OCI-LY1 (cell line): ENCODE results near the gene WDR70.

Experiments used
- H2AFZ ChIP-seq: fragments of 200-600 bp; sonication (generic), shearing (Covaris generic); 2 replicates; pipeline ENCODE4 v1.6.0; 2014; ENCODE audit warnings: antibody characterized with exemption, mild to moderate bottlenecking, low read length
- H3F3A ChIP-seq: fragments of 200-600 bp; sonication (generic), shearing (Covaris generic); 2 replicates; pipeline ENCODE4 v1.6.0; 2014; ENCODE audit warnings: mild to moderate bottlenecking, antibody characterized with exemption, low read length, moderate library complexity; ENCODE audit not compliant: insufficient read depth
- H3K27ac ChIP-seq: fragments of 200-600 bp; sonication (generic); 2 replicates; pipeline ENCODE4 v1.5.1; 2014; ENCODE audit warnings: low read length, mixed run types, mild to moderate bottlenecking, low read depth; ENCODE audit not compliant: poor library complexity, severe bottlenecking
- H3K27me3 ChIP-seq: fragments of 200-600 bp; sonication (generic); 2 replicates; pipeline ENCODE4 v1.6.0; 2014; ENCODE audit warnings: antibody characterized with exemption, mild to moderate bottlenecking, low read length, moderate library complexity; ENCODE audit not compliant: insufficient read depth
- H3K36me3 ChIP-seq: fragments of 200-600 bp; sonication (generic); 2 replicates; pipeline ENCODE4 v1.6.1; 2014; ENCODE audit warnings: mild to moderate bottlenecking, antibody characterized with exemption, low read length, moderate library complexity, mixed read lengths; ENCODE audit not compliant: insufficient read depth
- H3K4me1 ChIP-seq: fragments of 200-600 bp; sonication (generic); 2 replicates; pipeline ENCODE4 v1.5.1; 2014; ENCODE audit warnings: mild to moderate bottlenecking, low read length, moderate library complexity; ENCODE audit not compliant: insufficient read depth, severe bottlenecking
- H3K4me2 ChIP-seq: fragments of 200-600 bp; sonication (generic), shearing (Covaris generic); 2 replicates; pipeline ENCODE4 v1.6.1; 2014; ENCODE audit warnings: low read length
- H3K4me3 ChIP-seq: fragments of 200-600 bp; sonication (generic); 2 replicates; pipeline ENCODE4 v1.5.1; 2014; ENCODE audit warnings: low read length, low read depth, mild to moderate bottlenecking, mixed read lengths; ENCODE audit not compliant: poor library complexity, severe bottlenecking
- H3K79me2 ChIP-seq: fragments of 200-600 bp; shearing (Covaris generic); 2 replicates; pipeline ENCODE4 v1.6.1; 2016; ENCODE audit warnings: mixed run types, low read length, mixed read lengths; ENCODE audit not compliant: insufficient read depth
- H3K9ac ChIP-seq: fragments of 200-600 bp; sonication (generic), shearing (Covaris generic); 2 replicates; pipeline ENCODE4 v1.6.1; 2014; ENCODE audit warnings: mild to moderate bottlenecking, low read length, mixed read lengths
- H3K9me2 ChIP-seq: fragments of 200-600 bp; sonication (generic), shearing (Covaris generic); 2 replicates; pipeline ENCODE4 v1.6.1; 2014; ENCODE audit warnings: low read depth, mild to moderate bottlenecking, low read length, mixed read lengths
- H3K9me3 ChIP-seq: fragments of 200-600 bp; shearing (Covaris generic); 2 replicates; pipeline ENCODE4 v1.6.1; 2014; ENCODE audit warnings: low read length, mixed read lengths
- H4K20me1 ChIP-seq: fragments of 200-600 bp; sonication (generic), shearing (Covaris generic); 2 replicates; pipeline ENCODE4 v1.6.0; 2016; ENCODE audit warnings: mild to moderate bottlenecking, low read length; ENCODE audit not compliant: insufficient read depth
- CTCF ChIP-seq: fragments of 200-600 bp; sonication (generic), shearing (Covaris generic); IDR thresholded peaks from 2 replicates; pipeline ENCODE4 v1.5.1; 2017; ENCODE audit warnings: mild to moderate bottlenecking, antibody characterized with exemption, low read length, moderate library complexity, mixed read lengths
- EZH2 ChIP-seq: fragments of 200-600 bp; sonication (generic), shearing (Covaris generic); IDR thresholded peaks from 2 replicates; pipeline ENCODE4 v1.8.0; 2017; ENCODE audit warnings: borderline replicate concordance, mixed run types, mild to moderate bottlenecking, antibody characterized with exemption, low read length, moderate library complexity, mixed read lengths

Gene WDR70

GRCh38 chr5:37490120-37490810 is 111.1 kb downstream of the WDR70 start:
- Histone ChIP-seq H3K9ac (no peak overlapping the region), H4K20me1 (no peaks in the 10 kb centered on the region), H3K36me3 (peaks cover 11% of the 10 kb centered on the region), H3K4me1 (no peaks in the 10 kb centered on the region), H3K27ac (peak overlapping the region; percentile 31), H3K4me2 (no peak overlapping the region), H3K27me3 (no peaks in the 10 kb centered on the region), H3K9me3 (peaks cover 3% of the 10 kb centered on the region; the same call in 1 of the 2 replicates), H3K9me2 (no peaks in the 10 kb centered on the region), H3K4me3 (no peak overlapping the region), H3F3A (no peaks in the 10 kb centered on the region), H3K79me2 (no peaks in the 10 kb centered on the region), H2AFZ (no peak overlapping the region)
- TF ChIP-seq CTCF: no peak

- H3K36me3 ChIP-seq: peaks cover 11% of the 10 kb centered on the region
- peaks cover 3% of the 10 kb centered on the region; the same call in 1 of the 2 replicates for H3K9me3 ChIP-seq
- no peaks in the 10 kb centered on the region for H3F3A ChIP-seq
- no peak overlapping the region for H3K4me2 ChIP-seq
- no peak overlapping the region for H3K4me3 ChIP-seq
- no peaks in the 10 kb centered on the region for H3K4me1 ChIP-seq
- no peaks in the 10 kb centered on the region for H4K20me1 ChIP-seq
- no peaks in the 10 kb centered on the region for H3K9me2 ChIP-seq
- no peak overlapping the region for H3K9ac ChIP-seq
- TF ChIP-seq CTCF (no peak), EZH2 (no peak)
- H3K27ac ChIP-seq: peak overlapping the region; percentile 31
- no peaks in the 10 kb centered on the region for H3K27me3 ChIP-seq
- no peak overlapping the region for H2AFZ ChIP-seq
- no peaks in the 10 kb centered on the region for H3K79me2 ChIP-seq
These were observed 111.8 kb downstream of the WDR70 start for GRCh38 chr5:37490931-37491330.

GRCh38 chr5:37492778-37493555 is 113.8 kb downstream of the WDR70 start:
- Histone ChIP-seq H3K4me1 (no peaks in the 10 kb centered on the region), H3K9ac (no peak overlapping the region), H2AFZ (no peak overlapping the region), H3K9me3 (peaks cover 3% of the 10 kb centered on the region; the same call in 1 of the 2 replicates), H3F3A (no peaks in the 10 kb centered on the region), H3K4me2 (no peak overlapping the region), H4K20me1 (no peaks in the 10 kb centered on the region), H3K27me3 (no peaks in the 10 kb centered on the region), H3K9me2 (no peaks in the 10 kb centered on the region), H3K4me3 (no peak overlapping the region), H3K27ac (no peak overlapping the region), H3K36me3 (peaks cover 8% of the 10 kb centered on the region), H3K79me2 (no peaks in the 10 kb centered on the region)
- no peak for TF ChIP-seq CTCF
- no peak for TF ChIP-seq EZH2
